DOHH2 (cell line): ENCODE data around the gene TUBA8.
"Not testable (repeated sequence)": the region's sequence is repeated elsewhere in the genome, so short reads cannot be mapped to it uniquely, and the experiment has no call there.

Source experiments
- H3F3A ChIP-seq: fragments of 200-600 bp; sonication (generic), shearing (Covaris generic); 2 replicates; pipeline ENCODE4 v1.6.0; 2016; ENCODE audit warnings: antibody characterized with exemption, mild to moderate bottlenecking; ENCODE audit not compliant: control insufficient read depth, insufficient read depth
- H3K27ac ChIP-seq: fragments of 200-600 bp; sonication (generic); 2 replicates; pipeline ENCODE4 v1.5.1; 2014; ENCODE audit warnings: low read depth, mild to moderate bottlenecking, low read length, moderate library complexity
- H3K27me3 ChIP-seq: fragments of 200-600 bp; sonication (generic); 2 replicates; pipeline ENCODE4 v1.6.1; 2014; ENCODE audit warnings: mild to moderate bottlenecking, low read length, mixed read lengths; ENCODE audit not compliant: control insufficient read depth
- H3K36me3 ChIP-seq: fragments of 200-600 bp; sonication (generic); 2 replicates; pipeline ENCODE4 v1.6.1; 2014; ENCODE audit warnings: mild to moderate bottlenecking, low read length, moderate library complexity, mixed read lengths; ENCODE audit not compliant: control insufficient read depth
- H3K4me1 ChIP-seq: fragments of 200-600 bp; sonication (generic); 2 replicates; pipeline ENCODE4 v1.6.1; 2014; ENCODE audit warnings: mild to moderate bottlenecking, low read length, mixed read lengths; ENCODE audit not compliant: control insufficient read depth
- H3K4me2 ChIP-seq: fragments of 200-600 bp; sonication (generic); 2 replicates; pipeline ENCODE4 v1.6.0; 2014; ENCODE audit warnings: mild to moderate bottlenecking, low read length, moderate library complexity
- H3K4me3 ChIP-seq: fragments of 200-600 bp; sonication (generic); 2 replicates; pipeline ENCODE4 v1.5.1; 2014; ENCODE audit warnings: mild to moderate bottlenecking, low read length, mixed read lengths
- H3K79me2 ChIP-seq: fragments of 200-600 bp; sonication (generic); 2 replicates; pipeline ENCODE4 v1.6.1; 2014; ENCODE audit warnings: mild to moderate bottlenecking, low read length, mixed read lengths; ENCODE audit not compliant: control insufficient read depth
- H3K9me2 ChIP-seq: fragments of 200-600 bp; sonication (generic); replicated peaks from 2 replicates; pipeline ENCODE4 v1.6.1; 2014; ENCODE audit warnings: mild to moderate bottlenecking, low read length, mixed read lengths; ENCODE audit not compliant: control insufficient read depth
- H3K9me3 ChIP-seq: fragments of 200-600 bp; sonication (generic); 2 replicates; pipeline ENCODE4 v1.6.1; 2014; ENCODE audit warnings: antibody characterized with exemption, low read length, mixed read lengths; ENCODE audit not compliant: control insufficient read depth, insufficient read depth
- H4K20me1 ChIP-seq: fragments of 200-600 bp; sonication (generic); 2 replicates; pipeline ENCODE4 v1.6.0; 2014; ENCODE audit warnings: low read depth, mild to moderate bottlenecking, antibody characterized with exemption, low read length, moderate library complexity; ENCODE audit not compliant: control insufficient read depth, insufficient read depth
- CTCF ChIP-seq: fragments of 200-600 bp; sonication (generic); IDR thresholded peaks from one replicate; pipeline ENCODE4 v1.5.1; 2014; ENCODE audit warnings: antibody characterized with exemption, mild to moderate bottlenecking, low read depth, low read length; ENCODE audit not compliant: poor library complexity, severe bottlenecking
- EZH2phosphoT487 ChIP-seq: fragments of 200-600 bp; sonication (generic); IDR thresholded peaks from 2 replicates; pipeline ENCODE4 v1.6.1; 2017; ENCODE audit warnings: borderline replicate concordance, mild to moderate bottlenecking, antibody characterized with exemption, low read length, moderate library complexity, mixed read lengths

The TUBA8 gene

GRCh38 chr22:18130699-18131429 lies 20.3 kb downstream of the TUBA8 start:
- Histone ChIP-seq H3K36me3 (peaks cover 7% of the 10 kb centered on the region), H3K27ac (no peak overlapping the region), H3K4me3 (no peak overlapping the region), H3F3A (no peaks in the 10 kb centered on the region), H3K4me2 (no peak overlapping the region), H3K9me2 (no peaks in the 10 kb centered on the region), H3K79me2 (no peaks in the 10 kb centered on the region), H3K4me1 (no peaks in the 10 kb centered on the region), H4K20me1 (no peaks in the 10 kb centered on the region), H3K9me3 (no peaks in the 10 kb centered on the region), H3K27me3 (no peaks in the 10 kb centered on the region)
- no peak for TF ChIP-seq EZH2phosphoT487
- no peak for TF ChIP-seq CTCF

- Histone ChIP-seq H3K36me3 (no peaks in the 10 kb centered on the region), H3K79me2 (no peaks in the 10 kb centered on the region), H3K27me3 (no peaks in the 10 kb centered on the region), H3K4me1 (no peaks in the 10 kb centered on the region), H3K9me2 (no peaks in the 10 kb centered on the region), H3K4me2 (no peak overlapping the region), H3K9me3 (no peaks in the 10 kb centered on the region), H4K20me1 (no peaks in the 10 kb centered on the region), H3K4me3 (no peak overlapping the region), H3K27ac (no peak overlapping the region), H3F3A (no peaks in the 10 kb centered on the region)
- TF ChIP-seq EZH2phosphoT487 (no peak), CTCF (no peak)
Measured at GRCh38 chr22:18133452-18133851, 22.8 kb downstream of the TUBA8 start.

- Histone ChIP-seq H3K9me2 (no peaks in the 10 kb centered on the region), H3K4me1 (no peaks in the 10 kb centered on the region), H3K36me3 (no peaks in the 10 kb centered on the region), H3K4me2 (no peak overlapping the region), H3K27me3 (no peaks in the 10 kb centered on the region), H3K9me3 (no peaks in the 10 kb centered on the region; the same call in 1 of the 2 replicates), H3K79me2 (no peaks in the 10 kb centered on the region), H3K27ac (no peak overlapping the region), H3K4me3 (no peak overlapping the region), H3F3A (no peaks in the 10 kb centered on the region), H4K20me1 (no peaks in the 10 kb centered on the region)
- no peak for TF ChIP-seq CTCF
Measured at GRCh38 chr22:18136563-18137320, 26.1 kb downstream of the TUBA8 start.

GRCh38 chr22:18141004-18141403 lies 30.4 kb downstream of the TUBA8 start:
- not testable (repeated sequence) for H3K9me2 ChIP-seq, H3K36me3 ChIP-seq, H3K27ac ChIP-seq, H3K4me2 ChIP-seq, H3K4me3 ChIP-seq, H3K27me3 ChIP-seq, H4K20me1 ChIP-seq, H3K9me3 ChIP-seq, H3K4me1 ChIP-seq, H3F3A ChIP-seq, H3K79me2 ChIP-seq
